Glomerular visceral epithelial cell (primary cell): Measurements from ENCODE around the gene SIVA1.
A peak's percentile ranks its signal among the peaks of the same experiment; 100 is the strongest.

Experiments
- DNase-seq: peaks from one replicate; pipeline ENCODE4 v3.0.0-alpha.2; 2016; ENCODE audit errors: extremely low spot score

The SIVA1 gene

GRCh38 chr14:104751539-104752422 is 1.2 kb upstream of the SIVA1 start:
- DNase-seq: no peak

DNA sequence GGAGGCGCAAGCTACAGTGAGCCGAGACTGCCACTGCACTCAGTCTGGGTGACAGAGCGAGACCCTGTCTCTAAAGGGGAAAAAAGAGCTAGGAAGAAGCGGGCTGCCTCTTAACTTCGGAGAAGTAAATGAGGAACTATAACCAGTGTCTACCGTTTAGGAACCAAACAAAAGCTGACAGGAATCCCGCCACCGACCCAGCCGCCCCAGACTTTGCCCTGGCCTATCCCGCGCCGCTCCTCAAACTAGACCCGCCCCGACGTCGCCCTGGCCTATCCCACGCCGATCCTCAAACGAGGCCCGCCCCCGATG is 568 bp upstream of the SIVA1 start:
- DNase-seq: no peak

GRCh38 chr14:104753528-104754212 is 723 bp downstream of the SIVA1 start:
- peak; percentile 15 for DNase-seq

DNA sequence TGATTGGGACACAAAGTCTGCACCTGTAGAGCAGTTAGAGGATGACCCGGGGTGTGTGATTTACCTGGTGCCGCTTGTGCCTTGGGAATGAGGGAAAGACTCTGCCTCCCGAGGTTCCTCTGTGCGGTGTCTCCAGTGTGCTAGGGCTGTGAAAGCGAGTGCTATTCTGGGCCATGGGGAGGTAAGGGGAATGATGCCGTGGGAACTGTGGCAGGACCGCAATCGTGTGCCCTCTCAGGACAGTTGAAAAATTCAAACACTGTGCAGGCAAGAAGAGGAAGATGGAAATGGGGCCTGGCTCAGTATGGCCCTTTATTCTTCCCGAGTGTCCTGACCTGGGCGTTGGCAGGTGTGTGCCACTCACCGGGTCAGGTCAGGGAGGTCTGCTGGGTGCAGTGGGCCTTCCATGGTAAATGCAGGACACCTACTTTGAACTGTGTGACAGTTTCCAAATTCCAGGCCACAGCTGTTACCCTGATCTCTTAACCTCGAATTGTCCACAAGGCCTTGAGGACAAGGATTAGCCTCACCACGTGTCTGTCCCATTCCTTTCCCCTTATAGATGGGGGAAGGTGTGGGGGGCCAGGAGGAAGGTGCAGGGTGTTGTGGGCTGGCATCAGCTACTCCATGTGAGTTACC is 1.4 kb downstream of the SIVA1 start:
- DNase-seq: no peak

GRCh38 chr14:104755621-104756020 is 2.7 kb downstream of the SIVA1 start:
- no peak for DNase-seq

DNA sequence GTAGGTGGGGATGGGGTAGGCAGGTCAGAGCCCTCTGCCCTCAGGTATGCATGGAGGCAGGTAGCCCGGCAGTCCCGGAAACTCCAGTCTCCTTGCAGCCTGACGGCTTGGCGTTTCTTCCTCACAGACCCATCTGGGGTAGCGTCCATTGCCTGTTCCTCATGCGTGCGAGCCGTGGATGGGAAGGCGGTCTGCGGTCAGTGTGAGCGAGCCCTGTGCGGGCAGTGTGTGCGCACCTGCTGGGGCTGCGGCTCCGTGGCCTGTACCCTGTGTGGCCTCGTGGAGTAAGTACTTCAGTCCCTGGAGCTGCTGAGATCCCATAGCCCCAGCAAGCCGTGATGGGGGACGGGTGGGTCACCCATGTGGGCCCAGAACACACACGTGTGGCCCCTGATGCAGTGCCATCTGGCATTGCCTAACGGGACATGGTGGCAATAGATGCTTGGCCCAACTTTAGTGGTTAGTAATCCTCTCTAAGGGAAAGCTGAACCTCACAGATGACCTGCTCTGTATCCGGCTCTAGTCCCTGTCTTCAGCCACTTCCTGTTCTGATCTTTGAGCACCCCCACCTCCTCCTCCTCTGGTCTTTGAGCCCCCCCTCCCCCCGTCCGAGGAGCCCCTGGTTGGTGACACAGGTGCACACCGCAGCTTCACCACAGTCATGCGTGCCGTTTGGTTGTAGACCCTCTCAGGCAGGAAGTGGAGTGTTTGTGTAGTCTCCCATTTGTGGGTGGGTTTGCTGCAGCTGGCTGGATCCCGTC is 3.7 kb downstream of the SIVA1 start:
- no peak for DNase-seq

DNA sequence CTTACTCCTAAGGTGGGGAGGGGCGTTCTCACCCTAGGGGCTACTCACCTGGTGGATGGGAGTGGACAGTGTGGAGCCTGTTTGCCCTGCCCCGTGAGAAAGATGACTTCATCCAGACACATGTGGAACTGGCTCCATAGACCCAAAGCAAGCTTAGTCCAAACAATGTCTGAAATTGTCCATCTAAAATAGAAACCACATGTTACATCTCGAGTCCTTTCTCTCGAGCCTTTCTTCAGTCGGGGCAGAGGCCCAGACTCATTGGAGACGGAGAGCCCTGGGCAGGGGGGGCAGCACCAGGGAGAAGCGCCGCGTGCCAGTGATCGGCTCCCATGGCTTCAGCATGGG is 4.3 kb downstream of the SIVA1 start:
- no peak for DNase-seq

- no peak for DNase-seq
Observed at GRCh38 chr14:104757681-104758392, 4.9 kb downstream of the SIVA1 start.

DNA sequence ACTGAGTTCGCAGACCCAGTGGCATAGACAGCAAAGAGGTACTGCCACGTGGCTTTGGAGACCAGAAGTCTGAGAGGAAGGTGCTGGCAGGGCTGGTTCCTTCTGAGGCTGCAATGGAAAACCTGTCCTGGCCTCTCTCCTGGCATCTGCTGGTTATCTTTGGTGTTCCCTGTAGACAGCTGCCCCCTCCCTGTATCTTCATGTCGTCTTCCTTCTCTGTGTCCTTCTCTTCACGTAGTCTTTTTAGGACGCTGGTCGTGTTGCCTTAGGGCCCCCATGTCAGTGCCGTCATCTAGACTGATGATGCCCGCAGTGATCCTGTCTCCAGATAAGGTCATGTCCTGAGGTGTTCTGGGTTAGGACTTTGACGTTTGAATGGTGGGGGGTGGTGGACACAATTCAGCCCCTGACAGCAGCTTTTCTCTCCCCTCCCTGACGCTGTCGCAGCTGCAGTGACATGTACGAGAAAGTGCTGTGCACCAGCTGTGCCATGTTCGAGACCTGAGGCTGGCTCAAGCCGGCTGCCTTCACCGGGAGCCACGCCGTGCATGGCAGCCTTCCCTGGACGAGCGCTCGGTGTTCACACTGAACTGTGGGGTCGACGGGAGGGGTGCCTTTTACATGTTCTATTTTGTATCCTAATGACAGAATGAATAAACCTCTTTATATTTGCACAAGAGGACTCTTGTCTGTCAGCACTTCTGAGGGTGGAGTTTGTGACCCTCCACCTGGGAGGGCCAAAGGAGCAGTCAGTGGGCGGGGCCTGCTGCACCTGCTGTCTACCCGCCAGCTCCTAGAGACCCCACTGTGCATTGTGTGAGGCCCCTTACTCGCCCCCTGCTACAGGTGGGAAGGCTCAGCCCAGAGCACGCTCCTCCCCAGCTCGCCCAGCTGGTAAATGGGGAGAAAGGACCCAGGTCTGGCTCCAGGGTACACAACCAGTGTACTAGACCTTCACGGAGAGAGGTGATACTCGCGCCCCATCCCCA is 6.3 kb downstream of the SIVA1 start:
- no peak for DNase-seq

GRCh38 chr14:104765517-104765916 is 12.6 kb downstream of the SIVA1 start:
- DNase-seq: no peak

GRCh38 chr14:104766256-104766862 is 13.4 kb downstream of the SIVA1 start:
- DNase-seq: no peak

GRCh38 chr14:104766863-104767633 is 14.1 kb downstream of the SIVA1 start:
- no peak for DNase-seq

GRCh38 chr14:104767634-104767918 is 14.6 kb downstream of the SIVA1 start:
- DNase-seq: no peak

DNA sequence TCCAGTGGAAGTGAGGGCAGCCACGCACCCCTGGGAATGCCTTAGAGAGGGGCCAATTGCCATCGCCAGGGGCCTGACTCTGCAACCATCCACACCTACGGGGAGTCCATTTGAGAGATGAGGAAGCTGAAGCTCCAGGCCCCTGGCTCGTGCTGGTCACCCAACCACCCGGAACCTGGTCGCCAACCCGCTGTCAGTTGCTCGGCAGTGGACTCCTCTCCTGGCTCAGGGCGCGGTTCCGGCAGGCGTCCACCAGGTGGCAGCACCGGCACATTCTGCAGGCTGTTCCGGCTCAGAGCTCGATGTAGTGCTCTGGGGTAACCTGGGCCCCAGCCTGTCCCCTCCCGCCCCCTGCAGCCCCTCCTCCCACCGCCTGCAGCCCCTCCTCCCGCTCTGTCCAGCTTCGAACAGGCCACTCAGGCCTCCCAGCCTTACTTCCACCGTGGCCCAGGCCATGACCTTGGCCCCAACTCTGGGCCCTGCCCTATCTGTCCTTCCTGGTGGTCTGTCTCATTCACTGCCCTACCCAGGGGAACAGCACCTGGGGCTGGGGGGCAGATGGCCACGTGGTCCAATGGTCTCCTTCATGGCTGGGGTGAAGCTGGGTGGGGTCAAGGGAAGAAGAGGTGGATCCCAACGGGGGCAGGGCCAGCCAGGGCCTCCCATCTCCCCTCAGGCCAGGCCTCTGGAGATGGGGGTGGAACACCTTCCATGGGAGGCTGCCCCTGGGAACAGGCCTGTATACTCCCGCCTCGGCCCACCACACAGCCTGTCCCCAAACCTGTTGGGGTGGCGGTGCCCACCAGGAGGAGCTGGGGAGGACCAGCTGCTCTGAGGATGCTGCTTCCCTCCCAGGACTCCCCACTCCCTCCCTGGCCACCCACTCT is 15.7 kb downstream of the SIVA1 start:
- peak; percentile 87 for DNase-seq

- no peak for DNase-seq
Observed at GRCh38 chr14:104769324-104770071, 16.6 kb downstream of the SIVA1 start.

- DNase-seq: no peak
Observed at GRCh38 chr14:104770072-104770579, 17.2 kb downstream of the SIVA1 start.

DNA sequence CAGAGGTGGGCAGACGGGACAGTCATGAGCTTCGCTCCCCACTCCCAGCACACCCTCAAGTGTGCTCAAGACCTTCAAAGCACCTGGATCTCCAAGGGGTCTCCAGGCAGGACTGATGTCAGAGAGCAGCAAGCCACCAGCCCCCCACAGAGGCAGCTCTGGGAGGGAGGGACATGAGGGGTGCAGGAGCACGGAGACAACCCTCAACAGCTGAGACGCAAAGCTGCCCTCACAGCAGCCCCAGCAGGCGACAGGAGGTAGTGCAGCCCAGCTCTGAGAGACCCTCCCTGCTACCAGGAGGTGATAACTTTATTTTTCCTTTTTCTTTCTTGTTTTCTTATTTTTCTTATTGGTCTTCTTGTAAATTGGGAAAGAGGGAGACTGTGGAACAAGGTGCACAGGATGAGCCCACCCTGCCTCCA is 17.9 kb downstream of the SIVA1 start:
- peak; percentile 15 for DNase-seq
